ENCODE measurements around the gene GLDN.

The GLDN gene

DNA sequence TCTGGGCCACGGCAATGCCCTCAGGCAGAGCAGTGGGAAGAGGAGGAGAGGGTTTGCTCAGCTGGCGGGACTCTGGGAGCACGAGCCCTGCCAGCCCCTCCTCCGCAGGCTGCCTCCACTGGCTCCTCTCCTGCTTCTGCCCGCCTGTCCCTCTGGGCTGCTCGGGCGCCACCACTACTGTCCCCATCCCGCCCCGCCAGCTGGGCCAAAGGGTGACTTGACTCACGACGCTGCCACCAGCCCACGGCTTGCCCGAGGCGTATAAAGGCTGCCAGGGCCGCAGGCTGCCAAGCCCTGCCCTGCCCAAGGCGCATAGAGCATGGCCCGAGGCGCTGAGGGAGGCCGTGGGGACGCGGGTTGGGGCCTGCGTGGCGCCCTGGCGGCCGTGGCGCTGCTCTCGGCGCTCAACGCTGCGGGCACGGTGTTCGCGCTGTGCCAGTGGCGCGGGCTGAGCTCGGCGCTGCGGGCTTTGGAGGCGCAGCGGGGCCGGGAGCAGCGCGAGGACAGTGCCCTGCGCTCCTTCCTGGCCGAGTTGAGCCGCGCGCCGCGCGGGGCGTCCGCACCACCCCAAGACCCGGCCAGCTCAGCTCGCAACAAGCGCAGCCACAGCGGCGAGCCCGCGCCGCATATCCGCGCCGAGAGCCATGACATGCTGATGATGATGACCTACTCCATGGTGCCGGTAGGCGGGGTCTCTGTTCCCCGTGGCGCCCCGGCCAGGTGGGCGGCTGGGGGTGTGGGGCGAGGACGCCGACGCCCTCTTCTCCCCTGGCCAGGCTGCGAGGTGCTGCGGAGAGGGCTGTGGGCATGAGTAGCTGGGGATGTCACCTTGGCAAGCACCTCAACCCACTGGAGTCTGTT is at the start of gene GLDN:
GLDN (plus strand) TSS at position 290 of the 861 bp plus-strand sequence; CDS start at position 320, 30 bp downstream.
- no peak for TF ChIP-seq CTCF (IDR thresholded peaks at IDR 0.05; ENCODE audit: borderline replicate concordance, control extremely low read depth, extremely low read depth, insufficient read depth, missing control alignments)
- in situ Hi-C loops (cut with MboI; ENCODE audit: low sequenced_read_pairs, unreplicated experiment): no loop called here
- no peak for DNase-seq (ENCODE audit: low spot score)

DNA sequence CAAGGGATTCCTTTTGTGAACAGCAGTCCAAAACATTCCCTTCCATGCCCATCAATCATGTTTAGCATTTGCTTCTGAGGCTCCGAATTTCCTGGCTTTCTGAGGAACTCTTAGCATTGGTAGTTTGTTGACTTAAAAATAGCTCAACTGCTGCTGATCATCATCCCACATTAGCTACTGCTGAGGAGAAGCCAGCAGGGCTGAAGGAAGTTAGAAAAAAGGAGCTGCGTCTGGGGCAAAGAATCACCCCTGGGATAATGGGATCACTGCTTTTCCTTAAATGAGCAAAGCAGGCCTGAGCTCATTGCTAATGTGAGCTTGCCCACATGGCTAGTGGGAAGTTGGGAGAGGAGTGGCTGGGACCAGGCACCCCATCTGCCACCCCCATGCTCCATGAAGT is 42.8 kb upstream of the GLDN start:
- in situ Hi-C loops (cut with MboI; ENCODE audit: low sequenced_read_pairs, unreplicated experiment): loop anchor here (25.0 kb wide), 1 partner anchor 89 kb away; no protein-coding TSS in a partner anchor
- DNase-seq (ENCODE audit: low spot score): no peak
- TF ChIP-seq CTCF (IDR thresholded peaks at IDR 0.05; ENCODE audit: borderline replicate concordance, control extremely low read depth, extremely low read depth, insufficient read depth, missing control alignments): no peak

DNA sequence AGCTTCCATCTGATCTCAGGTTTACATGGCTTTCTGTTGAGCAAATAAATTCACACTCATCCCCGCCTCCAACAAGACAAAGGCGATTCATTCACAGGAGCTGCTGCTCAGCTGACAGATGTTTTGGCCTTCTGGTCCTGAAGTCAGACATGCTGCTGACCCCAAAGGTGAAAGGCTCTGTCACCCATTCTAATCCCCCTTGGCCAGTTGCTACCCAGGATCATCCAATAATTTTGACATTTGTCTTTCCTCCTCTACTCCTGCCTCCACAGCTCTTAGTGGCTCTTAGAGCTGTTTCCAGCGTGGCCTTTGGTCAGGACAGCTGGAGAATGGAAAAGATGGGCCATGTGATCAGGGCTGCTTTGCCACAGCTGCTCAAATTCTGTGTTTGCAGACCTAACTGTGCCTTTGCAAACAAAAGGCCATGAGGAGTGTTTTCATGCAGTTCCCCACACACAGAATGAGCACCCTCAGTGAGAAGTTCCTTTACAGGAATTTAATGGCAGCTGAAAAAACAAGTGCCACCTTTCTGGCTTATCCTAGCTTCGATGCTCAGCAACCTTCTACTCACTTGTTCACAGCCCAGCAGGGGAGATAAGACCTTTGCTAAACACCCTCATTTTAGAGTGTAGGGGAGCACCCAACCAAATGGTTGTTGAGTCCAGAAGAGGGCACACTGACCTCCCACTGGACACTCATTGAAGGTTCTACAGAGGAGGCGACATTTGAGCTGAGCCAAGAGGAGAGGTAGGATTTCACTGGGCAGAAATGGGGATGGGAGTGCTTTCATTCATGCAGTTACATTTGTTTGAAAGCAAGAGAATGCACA is 42.1 kb upstream of the GLDN start:
- in situ Hi-C loops (cut with MboI; ENCODE audit: low sequenced_read_pairs, unreplicated experiment): loop anchor here (25.0 kb wide), 1 partner anchor 88 kb away; no protein-coding TSS in a partner anchor
- no peak for DNase-seq (ENCODE audit: low spot score)
- no peak for TF ChIP-seq CTCF (IDR thresholded peaks at IDR 0.05; ENCODE audit: borderline replicate concordance, control extremely low read depth, extremely low read depth, insufficient read depth, missing control alignments)

DNA sequence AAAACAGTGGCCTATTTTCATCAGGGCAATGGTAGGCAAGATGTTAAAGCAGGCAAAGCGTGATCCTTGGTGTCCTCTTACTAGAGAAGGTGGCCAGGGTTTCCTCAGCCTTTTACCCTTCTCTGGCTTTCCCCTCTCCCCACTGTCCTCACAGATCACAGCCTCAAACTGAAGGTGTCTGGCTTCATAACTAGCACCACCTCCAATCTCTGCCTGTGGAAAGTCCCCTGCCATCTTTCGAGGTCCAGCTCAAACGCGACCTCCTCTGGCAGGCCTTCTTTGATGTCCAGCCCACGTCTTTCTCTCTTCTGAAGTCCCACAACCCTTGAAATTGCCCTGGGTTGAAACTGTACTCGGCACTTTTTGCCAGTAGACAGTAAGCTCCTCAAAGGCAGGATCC is 39.0 kb upstream of the GLDN start:
- no peak for TF ChIP-seq CTCF (IDR thresholded peaks at IDR 0.05; ENCODE audit: borderline replicate concordance, control extremely low read depth, extremely low read depth, insufficient read depth, missing control alignments)
- in situ Hi-C loops (cut with MboI; ENCODE audit: low sequenced_read_pairs, unreplicated experiment): no loop called here
- DNase-seq (ENCODE audit: low spot score): peak; percentile 53

DNA sequence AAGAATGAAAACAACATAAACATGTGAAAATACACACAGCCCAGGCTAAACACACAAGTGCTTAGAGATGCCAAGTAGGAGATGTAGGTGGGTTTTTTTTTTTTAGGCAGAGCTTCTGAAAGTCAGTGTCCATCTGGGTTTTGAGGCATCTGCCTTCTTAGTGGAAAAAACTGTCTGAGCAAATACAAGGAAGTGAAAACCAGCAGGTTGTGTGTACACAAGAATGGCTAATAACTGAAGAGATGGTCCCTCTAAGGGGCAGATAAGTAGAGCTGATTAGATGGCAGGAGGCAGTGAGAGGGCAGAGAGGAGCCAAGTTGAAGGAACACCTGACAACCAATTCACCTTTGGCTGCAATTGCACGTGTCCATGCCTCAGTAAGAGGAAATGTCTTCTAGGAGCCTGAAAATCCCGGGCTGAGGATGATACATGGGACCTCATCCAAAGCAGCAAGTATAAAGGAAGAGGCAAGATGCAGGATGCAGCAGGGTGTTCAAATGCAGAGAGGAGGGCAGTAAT is 37.9 kb upstream of the GLDN start:
- in situ Hi-C loops (cut with MboI; ENCODE audit: low sequenced_read_pairs, unreplicated experiment): no loop called here
- no peak for TF ChIP-seq CTCF (IDR thresholded peaks at IDR 0.05; ENCODE audit: borderline replicate concordance, control extremely low read depth, extremely low read depth, insufficient read depth, missing control alignments)
- DNase-seq (ENCODE audit: low spot score): peak; percentile 42

GRCh38 chr15:51307325-51307724 is 34.1 kb upstream of the GLDN start:
- in situ Hi-C loops (cut with MboI; ENCODE audit: low sequenced_read_pairs, unreplicated experiment): no loop called here
- DNase-seq (ENCODE audit: low spot score): no peak
- no peak for TF ChIP-seq CTCF (IDR thresholded peaks at IDR 0.05; ENCODE audit: borderline replicate concordance, control extremely low read depth, extremely low read depth, insufficient read depth, missing control alignments)
